ENCODE measurements around the gene OR6X1. TPM values are rescaled to one million over a fixed set of nuclear protein-coding genes. Genes with fewer than 3 reads are reported as not detected.

Gene OR6X1
- total and polyA plus RNA-seq, 9 donors, result not detected

DNA sequence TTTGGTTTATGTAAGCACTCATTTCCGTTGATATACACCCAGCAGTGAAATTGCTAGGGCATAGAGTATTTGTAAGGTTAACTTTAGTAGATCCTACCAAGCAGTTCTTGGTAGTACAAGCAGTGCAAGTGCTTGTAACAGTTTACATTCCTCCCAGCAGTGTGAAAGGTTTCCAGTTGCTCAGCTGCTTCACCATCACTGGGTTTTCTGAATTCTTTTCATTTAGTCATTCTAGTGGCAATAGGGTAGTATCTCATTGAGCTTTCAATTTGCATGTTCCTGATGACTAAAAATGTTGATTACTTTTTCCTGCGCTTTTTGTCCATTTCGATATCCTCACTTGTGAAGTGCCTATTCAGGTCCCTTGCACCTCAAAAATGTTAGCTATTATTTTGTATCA lies 47.1 kb downstream of the OR6X1 start:
- 86 to 91% (median 87%) methylated on average over 3 of the region's 3 CpGs for WGBS, 3 donors
- Histone ChIP-seq H3K4me1 (ENCODE audit: insufficient read depth) (peaks cover 2% of the 10 kb centered on the region), H3K36me3 (no peaks in the 10 kb centered on the region), H3K27ac (no peak overlapping the region), H3K9me3 (no peaks in the 10 kb centered on the region), H3K4me3 (no peak overlapping the region), H3K27me3 (no peaks in the 10 kb centered on the region)
- intact Hi-C loops (cut with DNase I), result loop anchor here (5.0 to 10.0 kb wide), 4 partner anchors 122 to 195 kb away; no protein-coding TSS in a partner anchor
- no peak for DNase-seq
- TF ChIP-seq EP300 (IDR thresholded peaks at IDR 0.05) (no peak), POLR2A (IDR thresholded peaks at IDR 0.05) (no peak), CTCF (IDR thresholded peaks at IDR 0.05) (no peak)

GRCh38 chr11:123704341-123704740 lies 50.0 kb downstream of the OR6X1 start:
- intact Hi-C loops (cut with DNase I), result loop anchor here in 2 of 4 donors (10.0 kb wide), 2 partner anchors 120 to 190 kb away; no protein-coding TSS in a partner anchor
- H3K4me3 ChIP-seq, result no peak overlapping the region
- no peaks in the 10 kb centered on the region for H3K27me3 ChIP-seq
- no peak overlapping the region for H3K27ac ChIP-seq
- no peak for TF ChIP-seq POLR2A (IDR thresholded peaks at IDR 0.05)
- TF ChIP-seq EP300 (IDR thresholded peaks at IDR 0.05), result no peak
- TF ChIP-seq CTCF (IDR thresholded peaks at IDR 0.05), result no peak
- DNase-seq, result no peak
- no peaks in the 10 kb centered on the region for H3K4me1 ChIP-seq (ENCODE audit: insufficient read depth)
- H3K36me3 ChIP-seq, result no peaks in the 10 kb centered on the region
- no peaks in the 10 kb centered on the region for H3K9me3 ChIP-seq
- 91 to 98% (median 92%) methylated on average over 3 of the region's 3 CpGs for WGBS, 3 donors

Small RNA genes within 50 kb of the gene (small RNA-seq; reads per million reads assigned to genes)
- not detected for gene RNU1-21P

Other genes starting within 250 kb of the OR6X1 start
- 1 to 10 TPM in 5 of 7 donors, under 1 TPM in 2; 0.66 to 3.1 (median 1.2) TPM for gene SCN3B, start 99.9 kb downstream of the OR6X1 start, total RNA-seq
- 1 to 10 TPM; 1.4 to 2.9 TPM for gene SCN3B, start 99.9 kb downstream of the OR6X1 start, polyA plus RNA-seq
- gene ZNF202, start 12.9 kb downstream of the OR6X1 start, total RNA-seq, result 10 to 100 TPM in 5 of 7 donors, 1 to 10 TPM in 2; 4.7 to 20.8 (median 13.3) TPM
- 10 to 100 TPM in 1 of 2 donors, 1 to 10 TPM in 1; 9.9 to 10.7 TPM for gene ZNF202, start 12.9 kb downstream of the OR6X1 start, polyA plus RNA-seq
- not detected for gene OR6M1, start 51.8 kb upstream of the OR6X1 start, total RNA-seq
- not detected for gene OR6M1, start 51.8 kb upstream of the OR6X1 start, polyA plus RNA-seq
- not detected for gene TMEM225, start 131.2 kb upstream of the OR6X1 start, total RNA-seq
- gene TMEM225, start 131.2 kb upstream of the OR6X1 start, polyA plus RNA-seq, result not detected
- 1 to 10 TPM in 1 of 7 donors, under 1 TPM in 2, not detected in 4; 0.08 to 1.8 (median 0.24) TPM for gene OR8D4, start 147.6 kb upstream of the OR6X1 start, total RNA-seq
- gene OR8D4, start 147.6 kb upstream of the OR6X1 start, polyA plus RNA-seq, result not detected
- gene OR4D5, start 185.1 kb upstream of the OR6X1 start, total RNA-seq, result under 1 TPM in 1 of 7 donors, not detected in 6; 0.46 TPM
- not detected for gene OR4D5, start 185.1 kb upstream of the OR6X1 start, polyA plus RNA-seq
- not detected for gene OR6T1, start 189.3 kb upstream of the OR6X1 start, total RNA-seq
- not detected for gene OR6T1, start 189.3 kb upstream of the OR6X1 start, polyA plus RNA-seq
- gene OR10S1, start 223.3 kb upstream of the OR6X1 start, total RNA-seq, result not detected
- gene OR10S1, start 223.3 kb upstream of the OR6X1 start, polyA plus RNA-seq, result not detected
- gene OR10G6, start 240.6 kb upstream of the OR6X1 start, total RNA-seq, result not detected
- not detected for gene OR10G6, start 240.6 kb upstream of the OR6X1 start, polyA plus RNA-seq